IMR-90 (cell line): Measurements from ENCODE around the gene CEP290. TPM values are rescaled to one million over a fixed set of nuclear protein-coding genes. Genes with fewer than 3 reads are reported as not detected.

Experiments used
- ATAC-seq: fragments of 200-7000 bp; cut with Tn5 transposase; 2 replicates; pipeline ENCODE4 v1.9.1; 2020; ENCODE audit warnings: low read depth, mild to moderate bottlenecking, moderate library complexity
- BruUV-seq: library from RNA; stranded (reverse); fragments of 400-500 nt; replicated peaks from 2 replicates; lab custom pipeline; 2021; lab: Mats Ljungman, UMichigan
- CTCF ChIA-PET: fragments of 300-600 bp; formaldehyde crosslinking; extraction: SDS; loops from one replicate; lab custom pipeline; 2021; ENCODE audit warnings: antibody characterized with exemption; lab: Yijun Ruan, JAX
- POLR2A ChIA-PET: fragments of 300-600 bp; sonication (Branson Sonifier 250); formaldehyde crosslinking; loops from one replicate; lab custom pipeline; 2022; ENCODE audit warnings: antibody characterized with exemption; ENCODE audit not compliant: unreplicated experiment; lab: Charles Lee
- DNase-seq: peaks from one replicate; pipeline ENCODE4 v3.0.0; 2013
- H2AFZ ChIP-seq: replicated peaks from 2 replicates; pipeline ENCODE3; 2013; ENCODE audit warnings: low read length, mild to moderate bottlenecking; ENCODE audit not compliant: poor library complexity
- H2AK5ac ChIP-seq: 2 replicates; pipeline ENCODE4 v1.6.1; 2013; ENCODE audit warnings: low read depth, low read length, inconsistent platforms
- H2AK9ac ChIP-seq: replicated peaks from 2 replicates; pipeline ENCODE3; 2013; ENCODE audit warnings: mild to moderate bottlenecking, low read depth, low read length, moderate library complexity; ENCODE audit not compliant: poor library complexity
- H2BK120ac ChIP-seq: 2 replicates; pipeline ENCODE4 v1.6.1; 2013; ENCODE audit warnings: low read depth, low read length, inconsistent platforms
- H2BK15ac ChIP-seq: 3 replicates; pipeline ENCODE4 v1.6.1; 2013; ENCODE audit warnings: low read depth, low read length, inconsistent platforms
- H2BK20ac ChIP-seq: 2 replicates; pipeline ENCODE4 v1.6.1; 2013; ENCODE audit warnings: low read depth, mild to moderate bottlenecking, inconsistent platforms, low read length, moderate library complexity
- H2BK5ac ChIP-seq: 2 replicates; pipeline ENCODE4 v1.6.1; 2013; ENCODE audit warnings: mild to moderate bottlenecking, low read depth, low read length, inconsistent platforms; ENCODE audit not compliant: poor library complexity, severe bottlenecking
- H3K14ac ChIP-seq: replicated peaks from 2 replicates; pipeline ENCODE4 v1.6.1; 2013; ENCODE audit warnings: low read depth, low read length, inconsistent platforms
- H3K18ac ChIP-seq: 2 replicates; pipeline ENCODE4 v1.6.1; 2013; ENCODE audit warnings: low read depth, low read length, control low read depth
- H3K23ac ChIP-seq: 2 replicates; pipeline ENCODE4 v1.6.1; 2013; ENCODE audit warnings: low read depth, low read length, inconsistent platforms
- H3K27ac ChIP-seq: 2 replicates; pipeline ENCODE4 v1.5.1; 2013; ENCODE audit warnings: mild to moderate bottlenecking, control low read depth, low read length; ENCODE audit not compliant: insufficient read depth
- H3K27me3 ChIP-seq: 2 replicates; pipeline ENCODE4 v1.6.1; 2013; ENCODE audit warnings: low read length; ENCODE audit not compliant: control insufficient read depth, insufficient read depth
- H3K36me3 ChIP-seq: 2 replicates; pipeline ENCODE4 v1.6.1; 2013; ENCODE audit warnings: low read length, mixed read lengths; ENCODE audit not compliant: control insufficient read depth, insufficient read depth
- H3K4ac ChIP-seq: 2 replicates; pipeline ENCODE4 v1.6.1; 2013; ENCODE audit warnings: low read depth, low read length, inconsistent platforms
- H3K4me1 ChIP-seq: 2 replicates; pipeline ENCODE4 v1.6.1; 2013; ENCODE audit warnings: low read length, mixed read lengths; ENCODE audit not compliant: control insufficient read depth, insufficient read depth
- H3K4me2 ChIP-seq: 2 replicates; pipeline ENCODE4 v1.6.1; 2013; ENCODE audit warnings: low read depth, mild to moderate bottlenecking, control low read depth, low read length, moderate library complexity
- H3K4me3 ChIP-seq: 2 replicates; pipeline ENCODE4 v1.5.1; 2013; ENCODE audit warnings: low read depth, mild to moderate bottlenecking, control low read depth, low read length, moderate library complexity; ENCODE audit not compliant: insufficient read depth
- H3K56ac ChIP-seq: 2 replicates; pipeline ENCODE4 v1.6.1; 2013; ENCODE audit warnings: low read length, inconsistent platforms; ENCODE audit not compliant: insufficient read depth; ENCODE audit errors: extremely low read depth
- H3K79me1 ChIP-seq, 2 experiments: 2 replicates each; pipeline ENCODE4 v1.6.1; 2013; ENCODE audit warnings: low read length in 2 of 2, inconsistent platforms in 1 of 2, low read depth in 1 of 2
- H3K9ac ChIP-seq: 2 replicates; pipeline ENCODE4 v1.6.1; 2013; ENCODE audit warnings: low read depth, low read length, control low read depth
- H3K9me1 ChIP-seq: 2 replicates; pipeline ENCODE4 v1.6.1; 2013; ENCODE audit warnings: low read length, inconsistent platforms; ENCODE audit not compliant: insufficient read depth
- H3K9me3 ChIP-seq: 2 replicates; pipeline ENCODE4 v1.6.1; 2013; ENCODE audit warnings: low read length; ENCODE audit not compliant: control insufficient read depth, insufficient read depth
- H4K20me1 ChIP-seq: 2 replicates; pipeline ENCODE4 v1.6.1; 2013; ENCODE audit warnings: low read length, inconsistent platforms; ENCODE audit not compliant: insufficient read depth
- H4K5ac ChIP-seq: 2 replicates; pipeline ENCODE4 v1.6.1; 2013; ENCODE audit warnings: mild to moderate bottlenecking, low read depth, low read length, control low read depth
- H4K8ac ChIP-seq, 2 experiments: 2 replicates each; pipeline ENCODE4 v1.6.1; 2013; ENCODE audit warnings: low read depth in 2 of 2, low read length in 2 of 2, control low read depth in 1 of 2, inconsistent platforms in 1 of 2
- H4K91ac ChIP-seq: 2 replicates; pipeline ENCODE4 v1.6.1; 2013; ENCODE audit warnings: low read depth, low read length, inconsistent platforms; ENCODE audit not compliant: insufficient read depth
- MAFK ChIP-seq: IDR thresholded peaks from 2 replicates; pipeline ENCODE4 v1.6.1; 2012; ENCODE audit warnings: low read depth, low read length, improper control_type of control experiment
- MAZ ChIP-seq: IDR thresholded peaks from 2 replicates; pipeline ENCODE4 v1.6.1; 2012; ENCODE audit warnings: low read depth, mild to moderate bottlenecking, low read length, improper control_type of control experiment, moderate library complexity, borderline replicate concordance
- POLR2A ChIP-seq: IDR thresholded peaks from 2 replicates; pipeline ENCODE4 v1.6.1; 2012; ENCODE audit warnings: mild to moderate bottlenecking, low read depth, low read length
- RCOR1 ChIP-seq: IDR thresholded peaks from 2 replicates; pipeline ENCODE4 v1.6.1; 2012; ENCODE audit warnings: mild to moderate bottlenecking, low read length, improper control_type of control experiment; ENCODE audit not compliant: insufficient replicate concordance
- RFX5 ChIP-seq: IDR thresholded peaks from 2 replicates; pipeline ENCODE4 v1.8.0; 2012; ENCODE audit warnings: low read depth, mild to moderate bottlenecking, low read length, moderate library complexity
- SMC3 ChIP-seq: fragments of 150-350 bp; IDR thresholded peaks from 2 replicates; pipeline ENCODE4 v1.6.1; 2016; ENCODE audit warnings: low read depth, mild to moderate bottlenecking, antibody characterized with exemption, low read length, moderate library complexity
- WGBS, 2 experiments: methylation state at CpG; one replicate each; pipeline versions ENCODE4 v1.1.5 to v1.1.7; 2013; ENCODE audit warnings: missing lambda C conversion rate in 2 of 2; ENCODE audit not compliant: insufficient read length in 1 of 2; ENCODE audit errors: extremely low coverage in 2 of 2; 5-methylcytosine and 5-hydroxymethylcytosine counted together
- dilution Hi-C: fragments of 300-500 bp; cut with HindIII; formaldehyde crosslinking; loops from one replicate; pipeline ENCODE4 v1.14.3; 2018; ENCODE audit warnings: low sequenced_read_pairs; ENCODE audit not compliant: unreplicated experiment
- in situ Hi-C: fragments of 300-500 bp; cut with MboI; formaldehyde crosslinking; loops from 3 replicates; pipeline ENCODE4 v1.14.3; 2019; ENCODE audit warnings: low sequenced_read_pairs, inconsistent platforms, mixed read lengths
- intact Hi-C: fragments of 100-400 bp; cut with micrococcal nuclease; formaldehyde crosslinking; loops from 2 replicates; pipeline ENCODE4 v1.10.0; 2022
- polyA plus RNA-seq, 3 experiments: library from polyadenylated mRNA; depleted of rRNA; stranded (reverse); fragments of >200 nt; gene quantifications; 2 replicates each; pipeline ENCODE4 v1.2.3, GENCODE V29; 2012; ENCODE audit warnings: low replicate concordance in 1 of 3
- total RNA-seq: library from RNA; depleted of rRNA; stranded (reverse); fragments of >200 nt; gene quantifications from 2 replicates; pipeline ENCODE4 v1.2.3, GENCODE V29; 2012
- TF ChIP-seq, protein P1 (sequence below): conservative IDR thresholded peaks from 2 replicates; pipeline ENCODE4 v1.5.1; 2012; ENCODE audit warnings: mild to moderate bottlenecking, low read depth, low read length, improper control_type of control experiment
- TF ChIP-seq, protein P2 (sequence below): fragments of 150-350 bp; IDR thresholded peaks from 2 replicates; pipeline ENCODE4 v1.6.1; 2016; ENCODE audit warnings: low read depth, mild to moderate bottlenecking, low read length, moderate library complexity, borderline replicate concordance
- TF ChIP-seq, protein P3 (sequence below): fragments of 150-350 bp; IDR thresholded peaks from 2 replicates; pipeline ENCODE4 v1.6.1; 2017; ENCODE audit warnings: mild to moderate bottlenecking, antibody characterized with exemption, low read length, low read depth

CEP290 gene
- total and polyA plus RNA-seq, 2 of the 4 experiments (the other 2 are of a cell fraction), result 4.3 to 7.9 TPM

DNA sequence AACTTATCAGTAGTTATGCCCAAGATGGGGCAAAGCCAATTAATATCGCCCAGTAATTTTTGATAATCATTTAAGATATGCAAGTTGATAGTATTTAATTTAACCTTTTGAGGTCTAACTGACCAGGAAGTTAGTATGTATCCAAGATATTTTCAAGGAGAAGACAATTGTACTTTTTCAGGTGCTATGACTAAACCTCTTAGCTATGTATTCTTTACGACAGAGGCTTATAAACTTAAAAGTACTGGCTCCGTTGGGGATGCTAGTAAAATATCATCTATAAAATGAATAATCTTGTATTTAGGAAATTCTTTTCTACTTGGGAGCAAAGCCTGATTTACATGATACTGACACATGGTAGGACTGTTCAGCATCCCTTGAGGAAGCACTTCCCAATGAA lies 40.5 kb upstream of the CEP290 start:
- WGBS, 2 experiments, result no CpG with 5 or more reads among the region's 3 CpGs
- in situ Hi-C loops, result no loop called here
- ATAC-seq (no peak), DNase-seq (no peak)
- no peak overlapping the region for H3K23ac ChIP-seq
- no peak overlapping the region for H3K14ac ChIP-seq
- no peak overlapping the region for H2BK20ac ChIP-seq
- no peak overlapping the region for H3K56ac ChIP-seq
- H4K20me1 ChIP-seq, result no peaks in the 10 kb centered on the region
- H3K4me3 ChIP-seq, result no peak overlapping the region
- no peaks in the 10 kb centered on the region for H3K4me1 ChIP-seq
- BruUV-seq, result no TSS peak
- no peak overlapping the region for H2BK120ac ChIP-seq
- H3K4me2 ChIP-seq, result no peak overlapping the region
- intact Hi-C loops, result no loop called here
- dilution Hi-C loops, result no loop called here
- H4K91ac ChIP-seq, result no peak overlapping the region
- ChIA-PET CTCF (no interaction called here), POLR2A (no interaction called here)
- TF ChIP-seq SMC3 (no peak), RFX5 (no peak), MAZ (no peak), RCOR1 (no peak), POLR2A (no peak), MAFK (no peak)
- TF ChIP-seq, protein P1, sequence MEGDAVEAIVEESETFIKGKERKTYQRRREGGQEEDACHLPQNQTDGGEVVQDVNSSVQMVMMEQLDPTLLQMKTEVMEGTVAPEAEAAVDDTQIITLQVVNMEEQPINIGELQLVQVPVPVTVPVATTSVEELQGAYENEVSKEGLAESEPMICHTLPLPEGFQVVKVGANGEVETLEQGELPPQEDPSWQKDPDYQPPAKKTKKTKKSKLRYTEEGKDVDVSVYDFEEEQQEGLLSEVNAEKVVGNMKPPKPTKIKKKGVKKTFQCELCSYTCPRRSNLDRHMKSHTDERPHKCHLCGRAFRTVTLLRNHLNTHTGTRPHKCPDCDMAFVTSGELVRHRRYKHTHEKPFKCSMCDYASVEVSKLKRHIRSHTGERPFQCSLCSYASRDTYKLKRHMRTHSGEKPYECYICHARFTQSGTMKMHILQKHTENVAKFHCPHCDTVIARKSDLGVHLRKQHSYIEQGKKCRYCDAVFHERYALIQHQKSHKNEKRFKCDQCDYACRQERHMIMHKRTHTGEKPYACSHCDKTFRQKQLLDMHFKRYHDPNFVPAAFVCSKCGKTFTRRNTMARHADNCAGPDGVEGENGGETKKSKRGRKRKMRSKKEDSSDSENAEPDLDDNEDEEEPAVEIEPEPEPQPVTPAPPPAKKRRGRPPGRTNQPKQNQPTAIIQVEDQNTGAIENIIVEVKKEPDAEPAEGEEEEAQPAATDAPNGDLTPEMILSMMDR, result no peak
- TF ChIP-seq, protein P2, sequence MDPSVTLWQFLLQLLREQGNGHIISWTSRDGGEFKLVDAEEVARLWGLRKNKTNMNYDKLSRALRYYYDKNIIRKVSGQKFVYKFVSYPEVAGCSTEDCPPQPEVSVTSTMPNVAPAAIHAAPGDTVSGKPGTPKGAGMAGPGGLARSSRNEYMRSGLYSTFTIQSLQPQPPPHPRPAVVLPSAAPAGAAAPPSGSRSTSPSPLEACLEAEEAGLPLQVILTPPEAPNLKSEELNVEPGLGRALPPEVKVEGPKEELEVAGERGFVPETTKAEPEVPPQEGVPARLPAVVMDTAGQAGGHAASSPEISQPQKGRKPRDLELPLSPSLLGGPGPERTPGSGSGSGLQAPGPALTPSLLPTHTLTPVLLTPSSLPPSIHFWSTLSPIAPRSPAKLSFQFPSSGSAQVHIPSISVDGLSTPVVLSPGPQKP, result no peak
- TF ChIP-seq, protein P3, sequence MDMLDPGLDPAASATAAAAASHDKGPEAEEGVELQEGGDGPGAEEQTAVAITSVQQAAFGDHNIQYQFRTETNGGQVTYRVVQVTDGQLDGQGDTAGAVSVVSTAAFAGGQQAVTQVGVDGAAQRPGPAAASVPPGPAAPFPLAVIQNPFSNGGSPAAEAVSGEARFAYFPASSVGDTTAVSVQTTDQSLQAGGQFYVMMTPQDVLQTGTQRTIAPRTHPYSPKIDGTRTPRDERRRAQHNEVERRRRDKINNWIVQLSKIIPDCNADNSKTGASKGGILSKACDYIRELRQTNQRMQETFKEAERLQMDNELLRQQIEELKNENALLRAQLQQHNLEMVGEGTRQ, result no peak
- no peaks in the 10 kb centered on the region; a peak in 1 of 4 replicates for H3K79me1 ChIP-seq
- no peak overlapping the region for H2AK5ac ChIP-seq
- no peaks in the 10 kb centered on the region for H3K27me3 ChIP-seq
- H3K27ac ChIP-seq, result no peak overlapping the region
- H2AFZ ChIP-seq, result no peak overlapping the region
- no peak overlapping the region for H2BK15ac ChIP-seq
- no peaks in the 10 kb centered on the region for H3K9me3 ChIP-seq
- peaks cover 8% of the 10 kb centered on the region for H3K36me3 ChIP-seq
- no peak overlapping the region for H3K4ac ChIP-seq
- no peak overlapping the region for H4K5ac ChIP-seq
- no peak overlapping the region for H2AK9ac ChIP-seq
- H3K9me1 ChIP-seq, result no peaks in the 10 kb centered on the region
- H3K9ac ChIP-seq, result no peak overlapping the region
- no peak overlapping the region for H4K8ac ChIP-seq
- no peak overlapping the region for H3K18ac ChIP-seq
- no peak overlapping the region for H2BK5ac ChIP-seq
